ENCODE data around the gene CACNA1D.

CACNA1D gene

DNA sequence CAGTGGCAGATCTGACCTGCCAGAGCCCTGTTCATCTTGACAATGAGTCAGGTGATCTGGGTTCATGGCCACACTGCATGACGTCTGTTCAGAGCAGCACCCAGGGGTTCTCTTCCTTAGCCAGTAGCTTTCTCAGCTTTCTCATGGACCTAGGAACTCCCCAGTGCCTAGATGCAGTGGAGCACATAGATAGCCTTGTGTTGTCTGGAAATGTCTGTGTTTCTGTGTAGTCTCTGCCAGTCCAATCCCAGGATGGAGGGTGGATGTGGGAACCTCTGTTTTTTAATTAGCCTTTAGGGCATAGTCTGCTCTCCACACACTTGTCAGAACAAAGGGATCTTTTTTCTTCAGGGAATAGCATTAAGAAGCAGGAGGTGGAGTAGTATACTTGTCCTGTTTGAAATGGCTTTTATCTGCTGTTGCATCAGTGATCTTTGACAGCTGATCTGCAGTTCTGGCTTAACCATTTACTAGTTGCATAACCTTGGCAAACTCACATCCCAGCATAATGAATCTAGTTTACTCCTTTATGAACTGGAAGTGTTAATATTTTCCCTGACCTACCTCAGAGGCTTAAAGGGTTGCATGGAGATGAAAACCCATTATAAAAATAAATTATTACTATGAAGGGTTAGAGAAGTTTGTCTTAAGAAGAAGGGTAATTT, 16.1 kb upstream of the CACNA1D start:
- TF ChIP-seq CTCF (IDR thresholded peaks at IDR 0.05; ENCODE audit: control insufficient read depth, insufficient read depth, low read depth, low read length, missing control alignments): no peak
- no peak overlapping the region for H3K4me3 ChIP-seq (ENCODE audit: control insufficient read depth, low read depth, low read length)
- DNase-seq (ENCODE audit: low read depth): no peak

DNA sequence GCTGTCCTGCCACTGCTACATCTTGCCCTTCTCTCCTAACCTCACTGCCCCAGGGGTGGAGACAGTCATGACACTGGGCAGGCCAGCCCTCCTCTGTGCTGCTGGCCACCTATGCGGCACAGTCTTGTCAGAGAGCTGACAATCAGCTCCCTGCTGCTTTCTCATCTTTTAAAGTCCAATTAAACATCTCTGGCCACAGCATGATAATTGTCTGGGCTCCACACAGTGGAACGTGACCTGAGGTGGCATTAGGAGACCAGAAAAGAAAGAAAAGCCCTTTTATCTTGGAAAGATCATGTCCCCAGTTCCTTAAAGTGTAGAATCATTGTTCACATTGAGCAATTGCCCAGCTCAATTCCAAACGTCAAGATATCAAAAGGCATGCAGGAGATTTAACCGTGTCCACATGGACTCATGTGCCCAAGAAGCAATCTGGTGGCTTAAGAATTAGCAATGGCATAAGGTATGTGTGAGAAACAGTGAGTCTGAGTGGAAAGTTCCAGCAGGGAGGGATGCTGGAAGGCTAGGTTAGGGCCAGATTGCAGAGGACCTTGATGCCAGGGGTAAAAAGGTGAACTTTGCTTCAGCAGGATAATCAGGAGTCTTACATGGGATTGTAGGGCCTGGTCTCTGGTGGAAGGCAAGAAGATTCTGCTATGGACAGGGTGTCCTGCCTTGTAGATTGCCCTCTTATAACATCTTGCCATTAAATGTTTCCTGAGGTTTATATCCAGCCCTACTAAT, 15.3 kb upstream of the CACNA1D start:
- no peak for TF ChIP-seq CTCF (IDR thresholded peaks at IDR 0.05; ENCODE audit: control insufficient read depth, insufficient read depth, low read depth, low read length, missing control alignments)
- H3K4me3 ChIP-seq (ENCODE audit: control insufficient read depth, low read depth, low read length): no peak overlapping the region
- DNase-seq (ENCODE audit: low read depth): no peak

GRCh38 chr3:53482227-53482626, 12.2 kb upstream of the CACNA1D start:
- DNase-seq (ENCODE audit: low read depth): no peak
- TF ChIP-seq CTCF (IDR thresholded peaks at IDR 0.05; ENCODE audit: control insufficient read depth, insufficient read depth, low read depth, low read length, missing control alignments): no peak
- H3K4me3 ChIP-seq (ENCODE audit: control insufficient read depth, low read depth, low read length): no peak overlapping the region

DNA sequence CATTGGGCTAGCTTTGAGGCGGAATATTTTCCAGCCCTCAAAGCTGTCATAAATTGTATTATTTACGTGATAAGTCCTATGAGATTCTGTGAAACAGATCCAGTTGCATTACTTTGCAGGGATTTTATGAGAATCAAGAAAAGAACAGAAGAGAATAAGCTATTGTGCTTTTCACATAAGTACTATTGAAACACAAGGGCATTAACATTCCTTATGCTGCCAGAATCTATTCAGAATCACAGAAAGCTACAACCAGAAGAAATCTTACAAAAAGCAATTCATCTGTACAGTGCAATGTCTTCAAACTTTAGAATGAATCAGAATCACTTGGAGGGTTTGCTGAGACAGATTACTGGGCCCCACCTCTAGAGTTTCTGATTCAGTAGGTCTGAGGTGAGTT, 10.6 kb upstream of the CACNA1D start:
- DNase-seq (ENCODE audit: low read depth): no peak
- no peak for TF ChIP-seq CTCF (IDR thresholded peaks at IDR 0.05; ENCODE audit: control insufficient read depth, insufficient read depth, low read depth, low read length, missing control alignments)

DNA sequence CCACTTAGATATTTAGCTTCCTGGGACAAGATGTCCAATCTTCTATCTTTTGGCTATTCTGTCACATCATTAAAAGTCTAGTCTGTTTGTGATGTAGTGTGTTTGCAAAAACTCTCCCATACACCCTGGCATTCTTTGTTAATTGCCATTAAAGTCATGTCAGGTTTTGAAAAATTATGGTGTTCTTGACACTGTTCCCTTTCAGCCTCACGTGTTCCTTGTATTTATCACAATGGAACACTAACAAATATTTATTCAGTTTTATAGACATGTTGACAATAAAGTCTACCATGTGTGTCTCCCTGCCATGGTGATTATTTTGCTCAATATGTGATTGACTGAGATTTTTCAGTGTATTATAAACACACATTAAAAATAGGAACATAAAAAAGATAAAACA, 9.4 kb upstream of the CACNA1D start:
- no peak for TF ChIP-seq CTCF (IDR thresholded peaks at IDR 0.05; ENCODE audit: control insufficient read depth, insufficient read depth, low read depth, low read length, missing control alignments)
- DNase-seq (ENCODE audit: low read depth): no peak
- H3K4me3 ChIP-seq (ENCODE audit: control insufficient read depth, low read depth, low read length): no peak overlapping the region

More for the DNA sequence above, 10.6 kb upstream of the CACNA1D start:
- no peak overlapping the region for H3K4me3 ChIP-seq (ENCODE audit: control insufficient read depth, low read depth, low read length)

DNA sequence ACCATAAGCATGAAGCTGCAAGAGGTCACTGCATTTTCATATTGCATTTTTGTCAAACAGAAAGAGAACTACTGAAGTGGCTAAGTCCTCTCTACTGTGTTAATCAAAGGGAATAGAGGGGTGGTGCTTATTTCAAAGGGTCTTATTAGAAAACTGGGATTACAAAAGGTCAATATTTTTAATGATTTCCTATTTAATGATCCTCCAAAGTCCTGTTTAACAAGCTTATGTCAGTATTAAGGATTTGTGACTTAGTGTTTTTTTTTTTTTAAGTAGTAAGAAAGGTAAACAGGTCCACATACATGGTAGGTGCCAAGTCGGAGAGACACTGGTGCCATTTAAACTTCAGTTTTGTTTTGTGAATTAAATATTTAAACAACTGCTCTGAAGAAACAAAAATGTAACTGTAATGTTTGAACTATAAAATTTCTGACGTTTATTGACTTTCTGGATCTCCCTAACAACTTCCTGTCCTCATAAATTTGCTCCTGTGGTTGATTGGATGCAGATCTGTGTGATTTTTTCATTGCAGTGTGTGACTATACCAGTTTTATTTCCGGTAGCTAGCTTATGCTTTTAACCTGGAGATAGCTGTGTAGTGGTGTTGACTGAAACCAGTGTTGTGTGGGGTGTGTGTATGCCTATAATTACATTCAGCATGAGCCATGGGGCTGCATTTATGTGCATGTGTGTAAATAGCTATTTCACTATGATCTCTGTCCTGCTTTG, 8.6 kb upstream of the CACNA1D start:
- DNase-seq (ENCODE audit: low read depth): no peak
- no peak overlapping the region for H3K4me3 ChIP-seq (ENCODE audit: control insufficient read depth, low read depth, low read length)

More for the DNA sequence above, 8.6 kb upstream of the CACNA1D start:
- no peak for TF ChIP-seq CTCF (IDR thresholded peaks at IDR 0.05; ENCODE audit: control insufficient read depth, insufficient read depth, low read depth, low read length, missing control alignments)

Data from AG09309 (cell line).